ENCODE measurements around the gene PCCB.

- TF ChIP-seq CTCF (IDR thresholded peaks at IDR 0.05) (no peak), POLR2A (IDR thresholded peaks at IDR 0.05) (no peak)
Measured at GRCh38 chr3:136334209-136334608, 84.1 kb downstream of the PCCB start.
